ENCODE data around the gene LGR6. TPM values are rescaled to one million over a fixed set of nuclear protein-coding genes. Genes with fewer than 3 reads are reported as not detected.

The LGR6 gene
- total and polyA plus RNA-seq, 2 of the 8 experiments (the other 6 are each of a cell fraction or from before 2014, with no cell fraction given): 0.50 to 1.0 TPM

- no peak overlapping the region for H3K27ac ChIP-seq (ENCODE audit: low read depth, low read length)
- no peak overlapping the region for H2AK5ac ChIP-seq (ENCODE audit: low read depth, low read length)
- no peak overlapping the region for H2BK12ac ChIP-seq (ENCODE audit: low read depth, low read length)
- no peak overlapping the region for H3K9ac ChIP-seq (replicated peaks in 1 of 4; ENCODE audit: extremely low read depth in 1 of 4, low read depth in 3 of 4, low read length in 3 of 4)
- no peaks in the 10 kb centered on the region for H3K79me1 ChIP-seq (ENCODE audit: low read depth, low read length)
- no peak overlapping the region for H4K91ac ChIP-seq (replicated peaks; ENCODE audit: insufficient read length, low read length)
- H3K18ac ChIP-seq (ENCODE audit: extremely low read depth, low read length): no peak overlapping the region
- no peaks in the 10 kb centered on the region for H3K23me2 ChIP-seq (ENCODE audit: low read depth, low read length)
- no peak overlapping the region for H2BK20ac ChIP-seq (ENCODE audit: low read length)
- H3K23ac ChIP-seq (ENCODE audit: insufficient read length): no peak overlapping the region
- no peaks in the 10 kb centered on the region for H3K9me3 ChIP-seq (ENCODE audit: insufficient read depth in 2 of 2, low read depth in 1 of 2, low read length in 1 of 2)
- POLR2A ChIA-PET (ENCODE audit: partially characterized antibody): interaction anchor here (1.0 to 2.1 kb wide), 2 partner anchors 10 to 13 kb away, joined by 3 to 5 read pairs; no protein-coding TSS in a partner anchor
- no peak overlapping the region for H2BK120ac ChIP-seq (replicated peaks; ENCODE audit: low read depth, low read length)
- DNase-seq (ENCODE audit: low read depth in 1 of 2, low spot score in 2 of 2) (no peak), FAIRE-seq (no peak)
- H3K79me2 ChIP-seq (ENCODE audit: control insufficient read depth in 1 of 2, insufficient read depth in 2 of 2, low read length in 2 of 2): no peaks in the 10 kb centered on the region
- no peak overlapping the region for H2BK15ac ChIP-seq (ENCODE audit: low read length)
- H3K4me2 ChIP-seq (ENCODE audit: insufficient read depth in 1 of 2, low read depth in 2 of 2, low read length in 2 of 2): no peak overlapping the region
- no peak overlapping the region for H3K14ac ChIP-seq (ENCODE audit: insufficient read length)
- peaks cover 0 to 6% (median 1%) of the 10 kb centered on the region in 4 experiments; a peak in 3 of 7 replicates for H3K4me1 ChIP-seq (replicated peaks in 1 of 4; ENCODE audit: control insufficient read depth in 3 of 4, insufficient read depth in 4 of 4, low read length in 3 of 4)
- no peak overlapping the region for H3K4ac ChIP-seq (replicated peaks; ENCODE audit: insufficient read length, low read depth, low read length)
- H2BK5ac ChIP-seq (ENCODE audit: low read depth, low read length): no peak overlapping the region
- no peak overlapping the region for H3K56ac ChIP-seq (replicated peaks; ENCODE audit: insufficient read length, low read depth, low read length)
- H3K27me3 ChIP-seq (replicated peaks in 1 of 4; ENCODE audit: control insufficient read depth in 3 of 4, extremely low read depth in 1 of 4, insufficient read depth in 3 of 4, low read length in 3 of 4): no peaks in the 10 kb centered on the region; a peak in 1 of 7 replicates
- H3K36me3 ChIP-seq (ENCODE audit: control insufficient read depth in 2 of 4, insufficient read depth in 4 of 4, low read length in 3 of 4): no peaks in the 10 kb centered on the region
- no peak overlapping the region for H2AFZ ChIP-seq (ENCODE audit: low read length)
- H4K8ac ChIP-seq (ENCODE audit: extremely low read depth, insufficient read depth, low read length): no peak overlapping the region
- CTCF ChIA-PET (ENCODE audit: partially characterized antibody): interaction anchor here (0.9 to 9.3 kb wide), 30 partner anchors 9 to 311 kb away, joined by 3 to 138 read pairs (median 5); partner anchors contain the start of genes LGR6 and UBE2T
- no peak overlapping the region for H3K4me3 ChIP-seq (ENCODE audit: extremely low read depth in 1 of 4, insufficient read depth in 2 of 4, low read depth in 3 of 4, low read length in 4 of 4)
- TF ChIP-seq POLR2A (IDR thresholded peaks at IDR 0.05; ENCODE audit: control extremely low read depth in 1 of 2, low read depth in 2 of 2, low read length in 2 of 2) (no peak), RNF2 (IDR thresholded peaks at IDR 0.05; ENCODE audit: borderline replicate concordance, low read depth, low read length, missing control alignments, poor library complexity, severe bottlenecking) (no peak), BACH1 (IDR thresholded peaks at IDR 0.05; ENCODE audit: low read length) (no peak), ASH2L (IDR thresholded peaks at IDR 0.05; ENCODE audit: low read length) (no peak), NANOG (IDR thresholded peaks at IDR 0.05; ENCODE audit: insufficient read depth, low read depth, low read length, poor library complexity, severe bottlenecking) (no peak), CREB1 (IDR thresholded peaks at IDR 0.05) (no peak), EZH2 (IDR thresholded peaks at IDR 0.05; ENCODE audit: low read depth, low read length, severe bottlenecking) (no peak), GTF2F1 (IDR thresholded peaks at IDR 0.05; ENCODE audit: borderline replicate concordance, low read depth, low read length) (no peak)
- no peaks in the 10 kb centered on the region for H4K20me1 ChIP-seq (replicated peaks in 1 of 2; ENCODE audit: control insufficient read depth in 1 of 2, insufficient read depth in 2 of 2, low read length in 2 of 2)
- H4K5ac ChIP-seq (ENCODE audit: insufficient read length, low read depth, low read length): no peak overlapping the region
Observed at GRCh38 chr1:202316186-202316585, 122.6 kb downstream of the LGR6 start.
